Trophoblast cell (in vitro differentiated cells and primary cell): Measurements from ENCODE around the gene GDE1.
"Not testable (repeated sequence)": the region's sequence is repeated elsewhere in the genome, so short reads cannot be mapped to it uniquely, and the experiment has no call there.

ENCODE experiments used
- DNase-seq, 2 donors: peaks; one replicate each; pipeline ENCODE4 v3.0.0-alpha.2; 2016
- H2AFZ ChIP-seq: 2 replicates; pipeline ENCODE4 v1.6.1; 2013; ENCODE audit warnings: low read length, moderate library complexity, mild to moderate bottlenecking; ENCODE audit not compliant: insufficient read depth, poor library complexity
- H2AK5ac ChIP-seq: 2 replicates; pipeline ENCODE4 v1.6.1; 2013; ENCODE audit warnings: mild to moderate bottlenecking, low read length
- H2BK120ac ChIP-seq: 2 replicates; pipeline ENCODE4 v1.6.1; 2013; ENCODE audit warnings: low read length, mild to moderate bottlenecking, moderate library complexity; ENCODE audit not compliant: insufficient read depth, poor library complexity
- H2BK12ac ChIP-seq: 2 replicates; pipeline ENCODE4 v1.6.1; 2013; ENCODE audit warnings: mild to moderate bottlenecking, low read length, moderate library complexity
- H2BK5ac ChIP-seq: 2 replicates; pipeline ENCODE4 v1.6.1; 2013; ENCODE audit warnings: low read length, low read depth, moderate library complexity, mild to moderate bottlenecking; ENCODE audit not compliant: poor library complexity
- H3K14ac ChIP-seq: 2 replicates; pipeline ENCODE4 v1.6.1; 2013; ENCODE audit warnings: mild to moderate bottlenecking, low read length
- H3K18ac ChIP-seq: 2 replicates; pipeline ENCODE4 v1.6.1; 2013; ENCODE audit warnings: mild to moderate bottlenecking, low read length
- H3K23ac ChIP-seq: 2 replicates; pipeline ENCODE4 v1.6.1; 2013; ENCODE audit warnings: low read length
- H3K27ac ChIP-seq: 2 replicates; pipeline ENCODE4 v1.5.1; 2013; ENCODE audit warnings: low read depth, mild to moderate bottlenecking, inconsistent platforms, low read length, moderate library complexity
- H3K27me3 ChIP-seq: 2 replicates; pipeline ENCODE4 v1.6.1; 2013; ENCODE audit warnings: inconsistent platforms, mild to moderate bottlenecking, low read length, moderate library complexity; ENCODE audit not compliant: insufficient read depth
- H3K36me3 ChIP-seq, 2 experiments: 1 replicate in 1 of 2; 2 replicates in 1 of 2; pipeline ENCODE4 v1.6.1; 2013; ENCODE audit warnings: low read length in 2 of 2, mild to moderate bottlenecking in 2 of 2, moderate library complexity in 1 of 2; ENCODE audit not compliant: insufficient read depth in 2 of 2, control insufficient read depth in 1 of 2
- H3K4ac ChIP-seq: 2 replicates; pipeline ENCODE4 v1.6.1; 2013; ENCODE audit warnings: low read depth, mild to moderate bottlenecking, low read length, moderate library complexity
- H3K4me1 ChIP-seq, 2 experiments: 1 replicate in 1 of 2; 2 replicates in 1 of 2; pipeline ENCODE4 v1.6.1; 2013; ENCODE audit warnings: low read length in 2 of 2, mild to moderate bottlenecking in 2 of 2, moderate library complexity in 1 of 2; ENCODE audit not compliant: insufficient read depth in 2 of 2, control insufficient read depth in 1 of 2
- H3K4me2 ChIP-seq: 2 replicates; pipeline ENCODE4 v1.6.1; 2013; ENCODE audit warnings: inconsistent platforms, mild to moderate bottlenecking, low read length, moderate library complexity
- H3K4me3 ChIP-seq: 2 replicates; pipeline ENCODE4 v1.5.1; 2013; ENCODE audit warnings: mild to moderate bottlenecking, low read depth, low read length, inconsistent platforms
- H3K79me1 ChIP-seq: one replicate; pipeline ENCODE4 v1.6.1; 2013; ENCODE audit warnings: low read length
- H3K79me2 ChIP-seq: 2 replicates; pipeline ENCODE4 v1.6.1; 2013; ENCODE audit warnings: low read length, mild to moderate bottlenecking; ENCODE audit not compliant: control insufficient read depth, insufficient read depth, poor library complexity
- H3K9ac ChIP-seq: 2 replicates; pipeline ENCODE4 v1.6.1; 2013; ENCODE audit warnings: mild to moderate bottlenecking, low read length
- H3K9me3 ChIP-seq: 2 replicates; pipeline ENCODE4 v1.6.1; 2013; ENCODE audit warnings: low read depth, mild to moderate bottlenecking, control low read depth, inconsistent platforms, low read length; ENCODE audit not compliant: insufficient read depth
- H4K12ac ChIP-seq: 2 replicates; pipeline ENCODE4 v1.6.1; 2013; ENCODE audit warnings: low read depth, mild to moderate bottlenecking, low read length, moderate library complexity
- H4K8ac ChIP-seq: 2 replicates; pipeline ENCODE4 v1.6.1; 2013; ENCODE audit warnings: low read depth, mild to moderate bottlenecking, low read length, moderate library complexity
- H4K91ac ChIP-seq: one replicate; pipeline ENCODE4 v1.6.1; 2013; ENCODE audit warnings: low read depth, mild to moderate bottlenecking, low read length, moderate library complexity
- WGBS: extraction: QIAGEN DNeasy Blood & Tissue Kit; methylation state at CpG from one replicate; pipeline ENCODE4 v1.1.7; 2013; ENCODE audit warnings: missing lambda C conversion rate; ENCODE audit not compliant: insufficient read length, insufficient coverage; ENCODE audit errors: extremely low coverage; 5-methylcytosine and 5-hydroxymethylcytosine counted together

GDE1 gene

GRCh38 chr16:19549673-19550072 lies 27.8 kb upstream of the GDE1 start:
- Histone ChIP-seq H3K79me2 (no peaks in the 10 kb centered on the region), H3K4me2 (no peak overlapping the region), H3K9ac (no peak overlapping the region), H2AK5ac (no peak overlapping the region), H3K36me3 (peaks cover 0 to 3% of the 10 kb centered on the region in 2 experiments), H3K14ac (no peak overlapping the region), H3K4me1 (peaks cover 0 to 2% of the 10 kb centered on the region in 2 experiments), H3K27ac (no peak overlapping the region), H4K91ac (no peak overlapping the region), H3K79me1 (no peaks in the 10 kb centered on the region), H4K12ac (no peak overlapping the region), H2BK12ac (no peak overlapping the region), H3K4me3 (no peak overlapping the region), H3K23ac (no peak overlapping the region), H2BK5ac (no peak overlapping the region), H3K27me3 (no peaks in the 10 kb centered on the region), H3K4ac (no peak overlapping the region), H3K18ac (no peak overlapping the region), H3K9me3 (no peaks in the 10 kb centered on the region), H4K8ac (no peak overlapping the region), H2BK120ac (no peak overlapping the region), H2AFZ (no peak overlapping the region)
- DNase-seq = no peak

- no CpG with 5 or more reads among the region's 3 CpGs for WGBS
These were observed 26.2 kb upstream of the GDE1 start for GRCh38 chr16:19548144-19548543.

GRCh38 chr16:19543278-19543996 lies 21.5 kb upstream of the GDE1 start:
- H3K18ac ChIP-seq, H3K14ac ChIP-seq, H3K36me3 ChIP-seq, H3K4me3 ChIP-seq, H3K4me2 ChIP-seq, H3K4me1 ChIP-seq, H2BK5ac ChIP-seq, H2AFZ ChIP-seq, H3K23ac ChIP-seq, H2BK120ac ChIP-seq, H4K91ac ChIP-seq, H2AK5ac ChIP-seq, H4K8ac ChIP-seq, H3K9me3 ChIP-seq, H3K79me2 ChIP-seq, H3K27me3 ChIP-seq, H3K27ac ChIP-seq, H3K4ac ChIP-seq, H3K79me1 ChIP-seq, H4K12ac ChIP-seq, H2BK12ac ChIP-seq, H3K9ac ChIP-seq: not testable (repeated sequence)
- DNase-seq = peak; percentile 71 to 84
- no CpG with 5 or more reads among the region's 10 CpGs for WGBS

More at GRCh38 chr16:19548144-19548543, 26.2 kb upstream of the GDE1 start:
- Histone ChIP-seq H2BK5ac (no peak overlapping the region), H3K14ac (no peak overlapping the region), H3K23ac (no peak overlapping the region), H3K27me3 (no peaks in the 10 kb centered on the region), H3K4me2 (no peak overlapping the region), H3K4me3 (no peak overlapping the region), H3K9ac (no peak overlapping the region), H3K36me3 (peaks cover 0 to 3% of the 10 kb centered on the region in 2 experiments), H3K9me3 (no peaks in the 10 kb centered on the region), H3K18ac (no peak overlapping the region), H3K79me2 (no peaks in the 10 kb centered on the region), H3K79me1 (no peaks in the 10 kb centered on the region), H4K91ac (no peak overlapping the region), H2AK5ac (no peak overlapping the region), H4K8ac (no peak overlapping the region), H3K4me1 (no peaks in the 10 kb centered on the region), H3K27ac (no peak overlapping the region), H2BK12ac (no peak overlapping the region), H3K4ac (no peak overlapping the region), H2BK120ac (no peak overlapping the region), H2AFZ (no peak overlapping the region), H4K12ac (no peak overlapping the region)
- DNase-seq = no peak

GRCh38 chr16:19542138-19542821 lies 20.4 kb upstream of the GDE1 start:
- H3K4me2 ChIP-seq = no peak overlapping the region
- no peak overlapping the region for H2BK5ac ChIP-seq
- H3K14ac ChIP-seq = no peak overlapping the region
- peak; percentile 78 to 93 for DNase-seq
- H3K79me2 ChIP-seq = no peaks in the 10 kb centered on the region
- no peak overlapping the region for H3K4ac ChIP-seq
- H3K79me1 ChIP-seq = no peaks in the 10 kb centered on the region
- no peak overlapping the region for H2BK12ac ChIP-seq
- H4K12ac ChIP-seq = no peak overlapping the region
- H3K23ac ChIP-seq = no peak overlapping the region
- H3K4me3 ChIP-seq = no peak overlapping the region
- H3K4me1 ChIP-seq = no peaks in the 10 kb centered on the region
- H3K27me3 ChIP-seq = no peaks in the 10 kb centered on the region
- no peak overlapping the region for H2AFZ ChIP-seq
- no peak overlapping the region for H3K18ac ChIP-seq
- no peak overlapping the region for H4K91ac ChIP-seq
- H3K9me3 ChIP-seq = no peaks in the 10 kb centered on the region
- peaks cover 2 to 4% of the 10 kb centered on the region in 2 experiments for H3K36me3 ChIP-seq
- H2AK5ac ChIP-seq = no peak overlapping the region
- WGBS = no CpG with 5 or more reads among the region's 3 CpGs
- no peak overlapping the region for H3K9ac ChIP-seq
- no peak overlapping the region for H4K8ac ChIP-seq
- H2BK120ac ChIP-seq = no peak overlapping the region
- no peak overlapping the region for H3K27ac ChIP-seq
